OCI-LY1 (cell line): Measurements from ENCODE around the gene MVB12B.

Experiments used
- CTCF ChIP-seq: fragments of 200-600 bp; sonication (generic), shearing (Covaris generic); IDR thresholded peaks from 2 replicates; pipeline ENCODE4 v1.5.1; 2017; ENCODE audit warnings: mild to moderate bottlenecking, antibody characterized with exemption, low read length, moderate library complexity, mixed read lengths
- EZH2 ChIP-seq: fragments of 200-600 bp; sonication (generic), shearing (Covaris generic); IDR thresholded peaks from 2 replicates; pipeline ENCODE4 v1.8.0; 2017; ENCODE audit warnings: borderline replicate concordance, mixed run types, mild to moderate bottlenecking, antibody characterized with exemption, low read length, moderate library complexity, mixed read lengths

GRCh38 chr9:126515873-126516505 is 189.4 kb downstream of the MVB12B start:
- TF ChIP-seq CTCF: no peak
- TF ChIP-seq EZH2: no peak
